Right lung (tissue), 5 donors: Measurements from ENCODE around the gene IQGAP1. TPM values are rescaled to one million over a fixed set of nuclear protein-coding genes. Genes with fewer than 3 reads are reported as not detected.
"Not testable (repeated sequence)": the region's sequence is repeated elsewhere in the genome, so short reads cannot be mapped to it uniquely, and the experiment has no call there.

Source experiments
- DNase-seq, 2 donors: peaks; one replicate each; pipeline ENCODE4 v3.0.0-alpha.2; 2013
- polyA plus RNA-seq, 5 donors: library from polyadenylated mRNA; unstranded; fragments of 120-200 nt; gene quantifications; one replicate each; pipeline versions ENCODE4 v1.2.1 to v1.2.3, GENCODE V29; 2013; ENCODE audit warnings: inconsistent platforms in 1 of 5, low replicate concordance in 1 of 5; ENCODE audit not compliant: insufficient read length in 5 of 5, insufficient read depth in 1 of 5

Gene IQGAP1
- polyA plus RNA-seq, 5 donors = 172 to 244 (median 224) TPM

GRCh38 chr15:90482124-90483011 lies 94.3 kb downstream of the IQGAP1 start:
- peak; percentile 34 to 62 for DNase-seq

GRCh38 chr15:90483012-90483307 lies 94.9 kb downstream of the IQGAP1 start:
- DNase-seq = no peak

GRCh38 chr15:90483637-90484036 lies 95.6 kb downstream of the IQGAP1 start:
- no peak for DNase-seq

GRCh38 chr15:90487186-90487585 lies 99.1 kb downstream of the IQGAP1 start:
- no peak for DNase-seq

GRCh38 chr15:90489514-90489913 lies 101.5 kb downstream of the IQGAP1 start:
- DNase-seq = no peak

GRCh38 chr15:90489944-90490343 lies 101.9 kb downstream of the IQGAP1 start:
- no peak for DNase-seq

- no peak for DNase-seq
These were observed 105.6 kb downstream of the IQGAP1 start for GRCh38 chr15:90493647-90494046.

GRCh38 chr15:90495067-90495466 lies 107.0 kb downstream of the IQGAP1 start:
- DNase-seq = no peak

GRCh38 chr15:90496791-90497190 lies 108.7 kb downstream of the IQGAP1 start:
- DNase-seq = no peak

GRCh38 chr15:90497376-90497775 lies 109.3 kb downstream of the IQGAP1 start:
- no peak for DNase-seq

- no peak for DNase-seq
These were observed 109.9 kb downstream of the IQGAP1 start for GRCh38 chr15:90497912-90498311.

GRCh38 chr15:90500171-90500570 lies 112.1 kb downstream of the IQGAP1 start:
- no peak for DNase-seq

- DNase-seq = no peak
These were observed 113.9 kb downstream of the IQGAP1 start for GRCh38 chr15:90501898-90502297.

- not testable (repeated sequence) for DNase-seq
These were observed 122.7 kb downstream of the IQGAP1 start for GRCh38 chr15:90510781-90511180.

GRCh38 chr15:90511211-90511618 lies 123.2 kb downstream of the IQGAP1 start:
- not testable (repeated sequence) for DNase-seq

GRCh38 chr15:90512276-90512675 lies 124.2 kb downstream of the IQGAP1 start:
- DNase-seq = no peak

GRCh38 chr15:90512981-90513380 lies 124.9 kb downstream of the IQGAP1 start:
- no peak for DNase-seq

GRCh38 chr15:90513448-90513847 lies 125.4 kb downstream of the IQGAP1 start:
- DNase-seq = no peak

- not testable (repeated sequence) for DNase-seq
These were observed 125.9 kb downstream of the IQGAP1 start for GRCh38 chr15:90513893-90514292.

- no peak for DNase-seq
These were observed 131.6 kb downstream of the IQGAP1 start for GRCh38 chr15:90519688-90520087.

- DNase-seq = no peak
These were observed 132.3 kb downstream of the IQGAP1 start for GRCh38 chr15:90520365-90520764.

GRCh38 chr15:90523373-90523772 lies 135.3 kb downstream of the IQGAP1 start:
- no peak for DNase-seq

GRCh38 chr15:90524018-90524803 lies 136.2 kb downstream of the IQGAP1 start:
- not testable (repeated sequence) for DNase-seq
